HG03103 (cell line): ENCODE results near the gene DGKI.

Experiments used
- ATAC-seq: cut with Tn5 transposase; IDR thresholded peaks from one replicate; pipeline ENCODE4 v1.9.1; 2021; ENCODE audit warnings: low read depth; ENCODE audit not compliant: unreplicated experiment

The DGKI gene

DNA sequence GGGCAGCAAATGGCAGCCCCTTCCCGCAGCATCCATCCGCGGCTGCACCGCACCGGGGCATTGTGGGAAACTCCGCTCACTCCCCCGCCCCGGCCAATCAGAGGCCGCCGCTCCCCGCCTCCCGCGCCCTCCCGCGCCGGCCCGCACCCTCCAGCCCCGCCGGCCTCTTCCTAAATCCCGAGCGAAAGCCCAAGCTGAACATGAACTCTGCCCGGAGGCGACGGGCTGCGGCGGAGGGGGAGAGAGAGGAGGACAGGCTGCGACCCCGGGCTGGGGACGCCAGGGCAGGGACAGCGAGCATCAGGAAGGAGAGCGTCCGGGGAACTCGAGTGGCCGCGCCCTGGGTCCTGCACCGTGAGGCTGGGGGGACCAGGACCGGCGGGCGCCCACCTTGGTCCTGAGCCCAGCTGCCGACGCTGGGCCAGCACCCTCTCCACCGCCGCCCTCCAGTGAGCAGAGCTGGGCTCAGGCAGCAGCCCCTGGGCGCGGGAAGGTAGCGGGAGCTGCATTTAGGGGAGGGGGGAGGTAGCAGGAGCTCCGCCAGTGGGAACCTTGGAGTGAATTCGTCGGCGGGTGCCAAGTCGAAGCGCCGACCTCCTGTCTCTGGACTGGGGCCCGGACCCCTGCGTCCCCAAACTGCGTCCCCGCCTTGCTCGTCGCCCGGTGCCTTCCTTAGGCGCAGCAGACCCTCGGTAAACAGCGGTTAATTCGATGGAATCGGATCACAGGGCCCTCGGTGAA is at the start of gene DGKI:
Gene DGKI, minus strand, starts transcription at position 148 of the 741 bp plus-strand sequence.
- ATAC-seq = no peak

DNA sequence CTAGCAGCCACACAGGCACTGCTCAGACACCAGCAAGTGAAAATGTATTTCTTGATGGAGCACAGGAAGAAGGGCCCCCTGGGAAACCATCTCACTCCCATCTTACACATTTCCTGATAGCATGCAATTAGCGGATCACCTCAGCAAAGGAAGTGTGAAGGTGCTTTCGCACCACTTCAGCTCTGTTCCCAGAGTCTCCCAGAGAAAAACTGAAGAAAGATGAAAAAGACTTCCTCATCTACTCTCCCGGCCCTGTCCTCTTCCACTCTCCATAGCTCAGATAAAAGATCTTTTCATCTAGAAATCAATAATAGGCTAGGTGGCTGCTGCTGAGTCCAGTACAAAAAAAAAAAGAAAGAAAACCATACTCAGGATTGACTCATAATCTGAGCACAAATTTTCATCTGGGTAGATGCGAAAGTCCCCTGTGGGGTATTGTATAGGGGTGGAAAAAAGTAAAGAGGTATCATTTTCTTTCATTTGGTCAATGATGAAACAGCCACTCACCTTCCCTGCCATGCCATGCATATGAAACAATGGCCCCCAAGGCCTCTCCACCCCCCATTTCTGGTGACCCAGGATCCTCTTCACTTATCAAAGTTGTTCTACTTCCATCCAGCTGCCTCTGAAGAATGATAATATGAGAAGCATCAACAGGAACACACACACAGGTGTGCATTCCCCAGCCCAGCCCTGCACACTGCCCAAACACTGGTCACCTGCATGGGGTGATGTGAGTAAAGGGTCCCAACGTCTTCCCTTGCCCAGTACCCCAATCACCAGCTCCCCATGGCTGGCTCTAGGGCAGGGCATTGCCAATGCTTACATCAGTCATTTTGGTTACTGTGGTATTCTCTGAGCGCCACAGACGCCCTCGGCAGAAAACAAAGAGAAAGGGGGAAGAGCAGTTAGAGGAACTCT is 48.8 kb upstream of the DGKI start:
- ATAC-seq = peak; percentile 55

DNA sequence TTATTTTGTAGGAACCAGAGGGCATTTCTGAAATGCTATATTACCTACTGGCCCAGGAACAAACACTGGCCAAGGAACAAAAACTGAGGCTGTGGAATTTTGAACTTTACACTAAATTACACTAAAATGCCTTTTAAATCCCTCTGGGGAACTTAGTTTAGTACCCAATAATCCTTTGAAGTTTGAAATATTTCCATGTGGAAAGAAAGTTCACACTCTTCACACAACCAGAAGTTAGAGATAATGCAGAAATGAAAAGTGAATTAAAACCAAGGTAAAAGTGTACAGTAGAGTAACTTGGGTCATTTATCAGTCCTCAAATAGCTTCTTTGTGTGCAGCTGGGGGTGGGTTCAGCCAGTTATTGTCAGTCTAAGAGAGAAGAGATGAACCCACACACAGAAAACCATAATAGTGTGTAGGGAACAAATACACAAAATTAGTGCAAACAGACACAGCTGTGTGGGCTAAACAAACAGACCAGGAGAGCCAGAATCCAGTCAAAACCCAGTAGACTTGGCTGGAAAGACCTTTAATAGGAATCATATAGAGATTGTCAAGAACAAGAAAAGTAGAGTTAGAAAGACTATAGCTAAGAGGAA is 46.5 kb upstream of the DGKI start:
- ATAC-seq = no peak

DNA sequence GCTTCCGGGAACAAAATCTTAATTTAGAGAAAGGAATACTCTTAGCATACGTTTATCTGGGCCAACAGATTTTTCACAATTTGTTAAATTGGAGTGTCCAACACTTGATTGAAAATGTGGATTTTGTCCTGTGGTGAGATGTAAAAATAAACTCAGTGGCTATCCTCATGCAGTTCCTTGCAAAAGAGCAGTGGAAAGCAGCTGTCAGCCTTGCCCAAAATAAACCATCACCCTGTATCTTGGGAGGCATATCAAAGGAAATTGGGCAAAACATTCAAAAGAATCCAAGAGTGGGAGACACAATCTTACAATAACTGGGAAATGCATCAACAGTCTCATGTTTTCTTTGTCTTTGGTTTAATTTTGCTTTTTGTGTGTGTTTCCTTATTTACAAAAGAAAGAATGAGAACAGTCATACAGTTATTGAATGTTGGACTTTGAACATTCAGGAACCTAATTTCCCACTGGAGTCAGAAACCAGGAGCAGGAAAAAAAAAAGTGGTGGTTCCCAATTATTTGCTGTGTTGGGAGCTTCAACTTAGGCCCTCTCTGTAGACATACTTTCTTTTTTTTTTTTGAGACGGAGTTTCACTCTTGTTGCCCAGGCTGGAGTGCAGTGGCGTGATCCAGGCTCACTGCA is 44.4 kb upstream of the DGKI start:
- no peak for ATAC-seq

DNA sequence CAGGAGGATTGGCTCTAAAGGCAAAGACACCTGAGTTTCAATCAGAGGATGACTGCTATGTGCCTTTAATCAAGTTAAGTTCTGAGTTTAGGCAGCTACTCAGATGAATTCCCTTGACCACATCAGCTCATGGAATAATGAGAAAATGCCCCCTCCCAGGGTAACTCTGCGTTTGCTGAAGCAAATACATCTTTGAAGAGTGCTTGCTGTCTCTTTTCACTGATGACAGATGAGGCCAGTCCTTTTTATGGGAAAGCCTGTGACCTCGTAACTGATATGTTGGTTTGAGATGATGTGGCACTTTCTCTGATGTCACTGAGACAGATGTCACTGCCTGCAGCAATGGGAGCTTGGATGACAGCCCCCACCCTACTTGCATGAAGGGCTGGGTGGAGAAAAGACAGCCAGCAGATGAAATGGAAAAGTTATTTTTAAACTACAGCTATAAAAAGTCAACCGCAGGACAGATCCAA is 43.7 kb upstream of the DGKI start:
- ATAC-seq = no peak

DNA sequence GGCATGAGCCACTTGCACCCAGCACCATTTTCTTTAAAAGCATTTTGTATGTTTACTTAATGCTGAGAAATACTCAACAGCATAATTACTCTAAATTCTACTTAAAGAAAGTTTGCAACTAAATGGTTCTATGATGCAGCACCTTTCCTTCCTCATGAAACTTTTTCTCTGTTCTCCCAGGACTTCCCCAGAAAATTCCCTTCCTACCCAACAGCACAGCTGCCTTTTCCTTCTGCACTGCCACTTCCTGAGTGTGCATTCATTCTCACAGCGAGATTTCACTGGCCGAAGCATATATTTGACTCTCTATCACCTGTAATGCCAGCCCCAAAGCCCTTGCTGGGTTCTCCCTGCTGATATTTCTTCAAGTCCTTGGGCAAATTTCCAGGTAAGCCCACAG is 41.5 kb upstream of the DGKI start:
- no peak for ATAC-seq

DNA sequence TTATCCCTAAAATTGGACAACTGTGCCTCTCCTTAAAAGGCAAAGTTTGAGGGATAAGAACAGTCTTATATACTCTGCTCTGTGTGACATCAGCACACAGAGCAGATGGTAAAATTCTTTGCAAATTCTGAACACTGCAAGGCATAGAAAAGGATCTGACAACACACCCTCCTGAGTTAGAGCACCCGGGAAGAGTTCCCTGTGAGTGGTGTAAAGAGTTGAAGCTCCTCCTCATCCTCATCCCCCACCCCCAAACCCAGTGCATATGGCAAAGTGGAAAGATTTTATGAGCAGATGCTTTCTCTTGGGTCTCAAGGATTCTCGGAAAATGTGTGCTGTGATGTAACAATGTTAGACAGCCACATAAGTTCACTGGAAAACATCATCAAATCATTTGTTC is 40.0 kb upstream of the DGKI start:
- ATAC-seq = no peak

DNA sequence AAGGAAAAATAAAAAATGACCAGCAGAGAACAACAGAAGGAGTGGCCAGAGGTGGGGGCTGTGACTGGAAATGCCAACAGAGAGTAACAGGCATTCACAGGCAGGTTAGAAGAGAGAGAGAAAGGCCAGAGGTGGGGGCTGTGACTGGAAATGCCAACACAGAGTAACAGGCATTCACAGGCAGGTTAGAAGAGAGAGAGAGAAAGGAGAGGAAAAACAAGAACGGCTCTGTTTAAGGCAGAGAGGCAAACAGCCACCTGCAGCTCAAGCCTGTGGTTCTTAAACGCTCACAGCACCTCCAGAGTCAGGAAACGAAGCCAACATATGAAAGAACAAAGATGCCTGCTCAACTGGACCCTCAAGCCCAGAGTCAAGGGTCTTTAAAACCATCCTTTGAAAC is 39.5 kb upstream of the DGKI start:
- ATAC-seq = no peak

DNA sequence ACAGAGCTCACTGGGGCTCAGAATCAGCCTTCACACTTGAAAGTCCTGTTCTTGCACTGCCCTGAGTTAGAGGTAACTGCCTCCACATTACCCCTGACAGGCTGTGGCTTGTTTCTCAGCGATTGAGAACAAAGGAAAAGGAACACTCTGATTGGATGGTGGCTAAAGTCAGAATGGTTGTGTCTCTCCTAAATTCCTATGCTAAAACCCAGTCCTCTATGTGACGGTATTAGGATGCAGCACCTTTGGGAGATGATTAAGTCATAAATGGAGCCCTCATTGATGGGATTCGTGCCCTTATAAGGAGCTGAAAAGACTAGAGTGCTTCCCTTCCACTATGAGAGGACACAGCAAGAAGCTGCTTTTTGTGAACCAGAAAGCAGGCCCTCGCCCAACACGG is 38.9 kb upstream of the DGKI start:
- no peak for ATAC-seq

DNA sequence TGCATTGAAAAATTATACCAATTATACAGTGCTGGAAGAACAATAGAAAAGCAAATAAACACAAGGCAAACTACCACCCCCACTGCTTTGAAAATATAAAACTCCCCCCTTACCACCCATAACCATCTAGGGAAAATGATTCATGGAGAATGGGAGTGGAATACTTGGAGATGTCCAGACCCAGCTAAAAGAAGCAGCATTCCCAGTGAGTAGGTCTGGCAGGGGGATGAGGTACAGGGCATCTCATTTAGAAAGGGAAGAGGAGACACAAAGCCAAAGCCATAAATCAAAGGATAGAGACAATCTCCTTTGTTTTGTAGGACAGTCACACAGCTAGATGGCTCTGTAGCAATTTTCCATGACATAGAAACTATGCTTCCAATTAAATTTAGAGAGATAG is 36.0 kb upstream of the DGKI start:
- ATAC-seq = no peak

DNA sequence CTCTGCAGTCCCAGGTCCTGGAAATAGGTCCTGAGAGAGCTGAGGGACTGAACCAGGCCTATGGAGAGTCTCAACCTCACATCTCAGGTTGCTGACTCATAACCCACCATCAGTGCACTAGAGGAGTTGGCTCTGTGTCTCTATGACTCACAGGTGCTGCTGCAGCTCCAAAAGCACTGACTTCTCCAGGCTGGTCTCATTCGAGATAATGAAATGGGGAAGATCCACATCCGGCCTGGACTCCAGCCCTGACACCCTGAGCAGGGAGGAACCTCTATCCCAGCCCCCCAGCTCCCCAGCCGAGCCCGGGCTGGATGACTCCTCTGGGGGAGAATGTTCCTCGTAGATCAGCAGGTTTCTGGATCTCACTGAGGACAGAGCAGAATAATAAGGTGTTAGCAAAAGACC is 35.5 kb upstream of the DGKI start:
- ATAC-seq = peak; percentile 97

DNA sequence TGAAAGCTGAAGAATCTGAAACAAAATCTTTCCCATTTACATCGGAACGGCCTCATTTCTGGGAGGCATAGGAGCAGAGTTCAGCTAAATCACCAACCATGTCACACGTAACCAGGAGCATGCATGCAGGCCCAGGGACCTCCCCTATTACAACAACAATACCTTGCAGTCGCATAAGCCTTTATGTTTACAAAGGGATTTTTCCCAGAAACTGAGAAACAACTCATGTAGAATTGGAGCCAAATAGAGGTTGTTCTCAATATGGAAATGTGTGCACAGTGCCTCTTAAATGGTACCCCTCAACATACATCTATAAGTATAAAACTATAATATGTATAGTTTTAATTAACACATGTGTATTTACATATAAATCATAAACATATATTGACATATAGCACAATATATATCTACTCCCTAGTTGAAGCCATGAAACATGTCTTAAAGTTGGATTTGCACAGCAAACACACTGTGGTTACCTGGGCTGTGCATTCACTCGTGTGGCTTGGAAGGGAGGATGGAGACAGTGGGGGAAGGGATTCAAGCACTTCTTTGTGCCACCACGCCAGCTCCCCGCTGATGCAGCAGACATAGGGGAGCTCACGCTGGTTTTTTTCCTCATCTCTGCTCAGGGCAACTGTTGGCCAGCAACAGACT is 35.0 kb upstream of the DGKI start:
- peak; percentile 6 for ATAC-seq

DNA sequence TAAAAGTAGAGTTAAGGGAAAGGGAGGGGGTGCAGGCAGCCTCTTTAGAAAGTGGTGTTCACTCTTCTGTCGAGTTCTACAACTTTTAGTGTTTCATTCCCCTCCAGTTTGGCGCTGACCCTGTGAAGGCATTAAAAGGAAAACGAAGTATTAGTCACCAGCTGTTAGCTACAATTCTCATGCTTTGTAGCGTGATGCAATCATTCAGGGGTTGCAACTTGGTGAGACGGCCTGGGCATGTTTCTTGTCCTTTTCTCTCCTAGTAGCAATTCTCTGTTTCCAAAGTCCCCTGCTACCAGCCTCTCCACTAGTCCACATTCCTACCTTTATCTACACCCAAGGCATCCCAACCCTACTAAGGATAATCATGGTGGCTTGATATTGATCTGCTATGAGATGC is 33.7 kb upstream of the DGKI start:
- no peak for ATAC-seq

DNA sequence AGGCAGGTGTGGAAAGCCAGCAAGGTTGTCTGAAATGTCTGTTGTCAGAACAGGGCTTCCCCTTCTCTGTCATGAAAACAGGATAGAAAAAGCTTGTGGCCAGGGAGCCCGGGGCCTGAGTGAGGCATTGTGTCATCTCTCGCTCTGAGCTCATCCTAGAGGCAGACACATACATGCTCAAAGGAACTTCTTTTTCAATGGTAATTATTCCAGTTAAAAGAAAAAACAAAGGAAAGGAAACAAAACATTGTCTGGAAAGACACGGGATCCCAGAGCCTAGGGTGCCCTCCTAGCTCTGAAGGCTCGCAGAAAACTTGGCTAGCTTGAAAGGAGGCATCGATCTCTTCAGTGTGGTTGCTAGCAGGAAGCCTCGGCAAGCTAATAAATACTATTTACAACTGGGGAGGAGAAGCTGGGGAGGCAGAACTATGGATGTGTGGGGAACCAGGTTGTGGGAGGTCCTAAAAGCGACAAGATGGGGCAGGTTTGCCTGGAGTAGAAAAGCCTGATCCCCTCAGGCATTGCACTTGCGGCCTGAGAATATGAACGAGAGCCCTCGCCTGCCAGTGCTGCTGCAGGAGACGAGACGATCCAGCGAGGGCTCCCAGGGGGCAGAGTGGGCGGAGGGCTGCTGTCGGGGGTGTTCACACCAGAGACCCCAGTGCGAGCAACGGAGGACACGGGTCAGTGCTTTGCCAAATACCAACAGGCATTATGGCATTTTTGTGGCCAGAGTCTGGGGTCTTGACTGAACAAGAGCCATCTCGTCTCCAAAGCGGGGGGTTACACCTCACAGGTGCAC is 32.8 kb upstream of the DGKI start:
- ATAC-seq = no peak

DNA sequence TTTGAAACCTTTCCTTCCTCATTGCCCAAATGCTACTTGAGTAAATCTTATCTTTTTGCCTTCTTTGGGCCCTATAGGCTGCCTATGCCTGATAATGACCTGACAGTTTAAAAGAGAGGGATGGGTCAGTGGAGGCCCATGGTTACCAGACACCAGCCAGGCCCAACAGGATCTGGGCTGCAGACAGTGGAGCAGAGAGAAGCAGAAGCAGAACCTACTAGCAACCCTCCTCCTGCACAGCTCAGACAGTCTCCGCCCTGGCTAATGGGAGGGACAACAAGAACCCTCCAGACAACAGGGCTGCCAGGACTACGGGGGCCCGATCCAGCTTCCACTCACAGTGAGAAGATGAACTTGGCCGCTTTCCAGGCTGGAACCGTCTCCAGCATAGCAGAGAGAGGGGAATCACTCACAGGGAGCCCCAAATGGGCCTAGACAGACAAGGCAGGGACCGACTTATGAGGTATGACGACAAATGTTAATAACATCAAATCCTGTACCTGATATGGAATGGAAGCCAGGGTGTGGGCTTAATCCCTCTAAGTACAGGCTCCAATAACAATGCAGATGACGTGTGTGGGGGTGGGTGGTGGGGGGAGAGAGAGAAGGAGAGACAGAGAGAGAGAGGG is 31.7 kb upstream of the DGKI start:
- ATAC-seq = no peak

DNA sequence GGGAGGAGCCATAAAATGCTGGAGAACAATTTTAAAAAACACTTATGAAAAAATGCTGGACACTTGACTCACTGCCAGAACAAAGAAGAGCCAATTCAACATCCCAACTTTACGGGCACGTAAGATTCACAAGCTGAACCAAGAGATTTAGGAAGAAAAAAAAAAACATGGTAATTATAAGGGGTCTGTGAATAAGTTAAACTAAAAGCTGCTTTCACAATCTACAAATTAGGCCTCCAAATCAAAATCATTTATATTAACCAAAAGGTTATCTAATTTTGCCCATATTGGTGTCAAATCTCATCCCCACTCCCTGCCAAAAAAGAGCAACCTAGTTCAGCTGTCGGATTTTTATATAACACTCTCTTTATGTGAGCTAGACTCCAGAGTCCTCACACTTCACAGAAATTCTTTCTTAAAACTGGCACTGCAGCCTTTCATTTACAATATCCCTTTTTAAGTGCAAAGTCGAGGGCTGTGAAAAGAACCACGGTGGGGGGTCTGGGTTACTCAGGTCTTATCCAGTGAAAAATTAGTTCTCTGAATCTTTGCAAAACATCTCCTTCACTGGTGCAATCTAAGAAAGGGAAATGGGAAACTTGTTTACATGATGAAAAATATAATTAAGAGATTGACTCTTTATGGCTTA is 30.4 kb upstream of the DGKI start:
- ATAC-seq = no peak

DNA sequence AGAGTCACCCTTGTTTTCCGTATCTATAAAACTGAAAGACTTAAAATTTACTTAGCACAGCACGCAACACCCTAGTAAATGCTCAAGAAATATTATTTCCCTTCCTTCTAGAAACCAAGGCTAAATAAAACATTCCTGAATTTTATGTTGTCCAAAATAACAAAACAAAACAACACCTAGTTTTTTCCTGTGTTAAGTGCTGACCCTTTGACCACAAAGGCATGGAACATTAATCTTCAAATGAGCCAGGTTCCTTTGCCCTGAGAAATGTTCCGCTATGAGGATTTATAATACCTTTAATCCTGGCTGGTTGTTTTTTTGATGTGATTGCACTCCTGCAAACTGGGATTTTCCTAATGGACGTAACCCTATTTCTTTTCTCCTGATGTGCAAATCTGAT is 29.0 kb upstream of the DGKI start:
- no peak for ATAC-seq

DNA sequence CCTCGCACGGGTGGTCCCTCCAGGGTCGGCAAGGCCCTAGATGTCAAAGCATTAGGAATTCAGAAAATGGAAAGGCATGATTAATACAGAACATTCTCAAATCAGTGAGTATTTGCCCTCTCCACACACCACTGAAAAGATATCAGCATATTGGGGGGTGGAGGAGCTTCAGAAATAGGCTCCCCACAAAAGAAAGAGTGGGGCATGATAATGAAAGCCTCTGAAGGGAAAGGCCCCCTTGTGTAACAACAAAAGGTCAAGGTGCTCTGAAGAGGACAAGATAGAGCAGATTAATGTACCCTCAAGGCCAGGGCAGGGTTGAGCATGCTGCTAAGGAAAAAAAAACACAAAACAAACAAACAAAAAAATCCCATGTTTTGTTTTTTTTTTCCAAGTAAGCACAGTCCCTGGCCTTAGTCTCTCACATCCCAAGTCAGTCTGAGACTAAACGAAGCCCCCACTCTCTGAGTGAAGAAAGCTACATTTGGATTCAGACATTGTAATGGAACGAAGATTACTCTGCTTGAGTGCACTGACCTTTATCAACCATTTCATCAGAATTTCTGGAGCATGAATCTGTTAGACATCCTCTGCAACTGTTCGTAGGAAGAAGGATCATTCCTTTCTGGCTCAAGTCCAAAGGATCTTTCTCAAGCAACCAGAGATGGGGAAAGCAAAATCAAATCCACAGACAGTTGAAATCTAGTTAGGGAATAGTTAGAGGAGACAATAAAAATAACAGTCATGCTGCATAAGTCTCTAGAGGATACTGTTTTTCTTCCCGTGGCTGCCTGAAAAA is 27.4 kb upstream of the DGKI start:
- ATAC-seq = no peak
